ENCODE results near the gene SFMBT2.

Gene SFMBT2

GRCh38 chr10:7426349-7426748 lies 15.5 kb upstream of the SFMBT2 start:
- no peak for DNase-seq

- no peak for DNase-seq
These were observed 14.9 kb upstream of the SFMBT2 start for GRCh38 chr10:7425691-7426090.

DNA sequence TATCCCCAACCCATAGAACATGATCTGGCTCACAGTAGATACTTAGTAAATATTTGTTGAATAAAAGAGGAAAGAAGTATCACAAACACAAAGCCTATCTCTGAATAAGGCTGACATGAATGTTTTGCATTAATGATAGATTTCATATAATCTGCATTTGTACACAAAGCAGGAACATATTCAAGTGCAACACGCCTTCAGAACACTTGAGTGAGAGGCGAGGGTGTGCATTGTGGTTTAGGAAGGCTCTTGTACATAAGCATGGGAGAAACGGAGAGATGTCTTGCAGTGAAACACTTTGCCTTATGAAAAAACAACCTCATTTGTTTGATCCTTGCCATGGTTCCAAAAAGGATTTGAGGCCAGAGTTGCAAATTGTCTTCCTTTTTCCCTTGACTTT lies 14.1 kb upstream of the SFMBT2 start:
- DNase-seq = no peak

GRCh38 chr10:7424315-7424714 lies 13.5 kb upstream of the SFMBT2 start:
- DNase-seq = peak in 6 of 56 donors; percentile 15 to 28 (median 17)

- no peak for DNase-seq
These were observed 12.7 kb upstream of the SFMBT2 start for GRCh38 chr10:7423521-7423920.

GRCh38 chr10:7421526-7421925 lies 10.7 kb upstream of the SFMBT2 start:
- no peak for DNase-seq

- no peak for DNase-seq
These were observed 9.2 kb upstream of the SFMBT2 start for GRCh38 chr10:7419998-7420397.

DNA sequence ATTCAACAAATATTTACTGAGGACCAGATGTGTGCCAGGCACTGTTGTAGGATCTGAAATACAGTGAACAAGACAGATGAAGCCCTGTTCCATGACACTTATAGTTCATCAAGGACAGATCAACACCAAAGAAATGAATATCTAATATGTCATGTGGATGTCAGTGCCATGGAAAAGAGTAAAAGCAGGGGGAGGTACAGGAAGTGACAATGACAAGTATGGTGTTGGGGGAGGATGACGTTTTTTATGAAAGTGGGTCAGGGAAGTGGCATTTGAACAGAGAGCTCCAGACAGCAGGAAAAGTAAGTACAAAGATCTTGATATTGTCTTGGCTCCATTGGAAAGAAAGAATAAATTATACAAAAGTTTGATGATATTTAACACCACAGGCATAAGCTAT lies 7.0 kb upstream of the SFMBT2 start:
- DNase-seq = no peak

GRCh38 chr10:7417103-7417623 lies 6.3 kb upstream of the SFMBT2 start:
- peak in 1 of 56 donors; percentile 21 for DNase-seq

DNA sequence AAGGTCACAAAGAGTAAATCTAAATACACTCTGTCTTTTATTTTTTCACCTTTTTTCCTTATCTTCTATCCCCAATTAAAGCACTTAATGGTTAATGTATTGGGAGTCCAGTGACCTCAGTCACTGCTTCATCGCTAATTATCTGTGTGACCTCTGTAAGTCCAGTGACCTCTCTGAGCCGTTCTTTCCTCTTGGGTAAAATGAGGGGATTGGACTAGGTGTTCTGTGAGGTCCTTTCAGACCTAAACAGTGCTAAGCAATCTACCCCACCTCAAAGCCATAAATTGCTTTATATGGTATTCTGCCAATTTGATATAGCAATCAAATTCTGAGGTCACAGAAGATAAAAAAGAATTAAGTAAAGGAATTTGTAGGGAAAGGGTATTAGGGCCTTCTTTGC lies 3.9 kb upstream of the SFMBT2 start:
- DNase-seq = no peak

GRCh38 chr10:7412928-7413282 lies 2.1 kb upstream of the SFMBT2 start:
- DNase-seq = peak in 1 of 56 donors; percentile 32

- DNase-seq = peak in 39 of 56 donors; percentile 18 to 70 (median 42)
These were observed 1.5 kb upstream of the SFMBT2 start for GRCh38 chr10:7412237-7412927.

GRCh38 chr10:7411671-7412128 lies 866 bp upstream of the SFMBT2 start:
- no peak for DNase-seq

- peak in 11 of 56 donors; percentile 18 to 60 (median 41) for DNase-seq
These were observed 453 bp downstream of the SFMBT2 start for GRCh38 chr10:7410301-7410861.

DNA sequence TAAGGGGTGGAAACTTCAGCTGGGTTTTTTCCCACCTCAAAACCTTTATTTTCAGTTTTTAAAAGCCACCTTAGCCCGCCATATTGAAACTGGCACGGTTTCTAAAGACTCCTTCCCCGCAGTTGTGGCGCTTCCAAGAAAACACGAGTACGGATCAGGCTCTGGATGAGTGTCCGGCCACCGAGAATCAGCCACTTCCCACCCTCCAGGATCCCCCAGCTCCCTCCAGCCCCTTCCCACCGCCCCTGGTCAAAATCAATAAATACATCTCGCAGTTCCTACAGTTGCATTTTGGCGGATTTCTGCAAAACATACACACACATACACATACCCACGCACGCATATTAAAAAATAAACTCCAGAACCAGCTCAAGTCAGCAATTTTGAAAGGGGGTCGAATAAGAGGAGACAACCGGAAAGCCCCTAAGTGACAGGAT lies 1.1 kb downstream of the SFMBT2 start:
- DNase-seq = peak in 7 of 56 donors; percentile 15 to 38 (median 23)

DNA sequence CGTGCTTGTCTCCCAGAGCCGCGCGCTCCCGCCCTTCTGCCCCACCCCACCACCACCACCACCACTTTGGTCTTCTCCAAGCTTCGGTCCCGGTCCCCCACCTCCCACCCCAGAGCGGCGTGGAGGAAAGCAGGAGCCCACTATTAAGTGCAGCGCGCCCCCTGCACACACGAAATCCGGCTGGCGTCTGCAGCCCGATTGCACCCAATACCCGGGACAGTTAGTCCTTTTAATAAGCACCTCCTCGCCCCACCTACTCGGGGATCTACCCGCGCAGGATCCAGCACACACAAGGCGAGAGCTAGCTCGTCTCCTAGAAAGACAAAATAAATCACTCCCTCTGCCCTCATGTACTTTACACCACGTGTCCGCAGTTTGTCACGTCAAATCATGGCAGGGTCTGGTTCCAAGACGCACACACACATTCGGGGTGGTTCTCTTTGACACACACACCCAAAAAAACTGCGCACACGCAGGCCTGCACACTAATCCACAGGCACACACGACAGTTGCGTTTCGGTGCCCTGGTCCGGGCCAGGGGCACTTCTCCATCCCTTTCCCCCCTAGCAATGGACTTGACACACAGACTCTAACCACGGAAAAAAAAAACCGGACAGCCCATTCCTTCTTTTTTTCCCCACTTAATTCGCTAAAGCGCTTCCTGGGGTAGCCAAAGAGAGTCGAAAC lies 1.6 kb downstream of the SFMBT2 start:
- DNase-seq = peak in 28 of 56 donors; percentile 27 to 74 (median 52)

DNA sequence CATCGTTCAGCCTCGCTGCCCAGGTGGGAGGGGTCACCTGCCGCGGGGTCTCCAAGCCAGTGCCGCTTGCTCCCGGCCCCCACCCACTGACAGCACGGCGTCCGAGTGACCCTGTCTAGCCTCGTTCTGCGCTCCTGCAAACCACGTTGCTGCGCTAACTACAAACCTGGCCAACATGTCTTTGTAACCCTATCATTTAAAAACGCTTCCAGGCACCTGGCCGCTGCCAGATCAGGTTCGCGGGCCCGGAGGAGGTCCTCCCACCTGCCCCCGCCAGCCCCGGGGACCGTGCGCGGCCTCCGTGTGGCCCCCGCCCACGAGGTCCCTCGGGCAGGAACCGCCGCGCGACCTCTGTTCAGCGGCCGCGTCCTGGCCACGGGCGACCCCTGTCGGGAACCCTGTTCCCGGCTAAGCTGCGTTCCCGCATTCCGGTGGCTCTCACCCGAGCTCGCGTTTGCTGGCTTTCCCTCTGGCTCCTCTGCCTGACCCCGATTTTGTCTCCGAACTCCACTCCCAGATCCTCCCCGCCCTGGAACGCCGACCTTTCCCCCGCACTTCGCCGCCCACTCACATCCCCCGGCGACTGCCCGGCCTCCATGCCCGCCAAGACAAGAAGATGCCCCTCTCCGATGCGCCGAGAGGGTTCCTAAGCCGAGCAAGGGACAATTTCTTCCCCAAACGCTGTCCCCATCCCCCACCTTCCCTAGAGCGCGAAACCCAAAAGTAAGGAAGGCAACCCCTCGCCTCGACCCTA lies 2.4 kb downstream of the SFMBT2 start:
- DNase-seq = peak in 45 of 56 donors; percentile 18 to 80 (median 57)

DNA sequence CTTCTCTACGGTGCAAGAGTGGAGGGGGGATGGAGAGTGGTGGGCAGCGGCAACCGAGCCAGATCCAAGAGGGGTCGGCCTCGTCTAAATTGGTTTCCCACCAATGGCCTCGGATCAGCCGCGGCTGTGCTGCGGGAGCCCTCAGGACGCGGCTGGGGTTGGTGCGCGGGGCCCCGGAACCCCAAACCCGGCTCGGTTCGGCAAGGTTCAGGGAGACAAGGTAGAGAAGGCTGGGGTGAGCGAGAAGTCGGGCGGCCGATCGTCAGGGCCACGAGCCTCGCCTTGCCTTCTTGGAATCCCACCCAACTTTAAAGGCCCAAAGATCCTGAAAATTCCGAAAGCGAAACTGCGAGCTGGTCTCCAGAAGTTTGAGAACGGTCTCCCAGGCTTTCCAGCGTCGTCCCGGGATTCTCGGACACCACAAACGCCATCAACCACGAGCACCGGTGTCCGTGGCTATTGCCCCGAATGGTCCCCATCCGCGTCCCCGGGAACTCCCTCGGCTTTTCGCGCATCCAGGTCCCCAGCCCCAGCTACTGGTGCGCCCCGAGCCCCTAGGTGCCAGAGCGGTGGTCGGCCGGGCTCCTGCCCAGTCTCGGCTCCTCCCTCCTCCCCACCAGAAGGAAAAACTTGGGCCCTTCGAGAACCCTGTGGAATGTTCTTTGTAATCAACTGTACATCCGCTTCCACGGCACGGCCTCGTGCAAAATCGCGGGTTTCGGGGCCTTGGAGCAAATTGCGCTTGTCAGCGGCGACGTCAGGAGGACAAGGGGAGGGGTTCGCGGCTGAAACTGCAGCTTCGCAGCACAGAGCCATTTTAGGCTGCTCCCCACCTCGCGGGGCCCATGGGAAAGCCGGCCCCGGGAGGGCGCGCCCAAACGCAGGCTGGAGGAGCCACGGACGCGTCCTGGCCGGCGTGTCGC lies 3.2 kb downstream of the SFMBT2 start:
- DNase-seq = peak in 24 of 56 donors; percentile 23 to 64 (median 49)

DNA sequence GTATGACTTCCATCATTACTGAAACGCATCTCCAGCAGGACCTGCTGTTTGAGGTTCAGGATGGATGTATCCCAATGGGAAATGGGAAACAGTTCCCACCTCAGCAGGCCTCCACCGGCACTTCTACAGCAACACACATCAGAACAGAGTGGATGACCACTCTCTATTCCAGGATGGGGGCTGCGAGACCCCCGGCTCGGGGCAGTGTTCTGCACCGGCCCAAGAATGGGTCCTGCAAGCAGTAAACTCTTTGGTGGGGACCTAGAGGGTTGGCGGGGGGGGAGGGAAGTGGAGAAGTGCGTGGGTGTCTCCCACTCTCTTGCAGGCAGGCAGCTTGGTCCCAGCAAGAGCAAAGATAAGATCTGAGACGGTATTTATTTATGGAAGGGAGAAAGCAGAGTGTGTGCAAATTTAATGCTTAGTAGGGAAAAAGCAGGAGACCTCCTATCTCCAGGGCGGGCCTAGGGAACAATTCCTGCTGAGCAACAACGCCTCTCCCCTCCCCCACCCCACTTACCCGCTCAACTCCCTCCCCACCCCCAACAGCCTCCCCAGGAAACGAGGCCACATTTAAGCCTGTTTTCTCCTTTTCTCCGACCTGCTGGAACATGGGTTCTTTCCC lies 4.0 kb downstream of the SFMBT2 start:
- DNase-seq = no peak

GRCh38 chr10:7405637-7406036 lies 5.2 kb downstream of the SFMBT2 start:
- DNase-seq = peak in 1 of 56 donors; percentile 12

All from amygdala (tissue), 56 donors.